GM12891 (cell line): ENCODE results near the gene TM2D3.

ENCODE experiments used
- POLR2A ChIP-seq: IDR thresholded peaks from 2 replicates; pipeline ENCODE4 v1.6.1; 2011; ENCODE audit warnings: low read depth, low read length, control low read depth
- POLR2AphosphoS5 ChIP-seq: IDR thresholded peaks from 2 replicates; pipeline ENCODE4 v1.6.1; 2011; ENCODE audit warnings: low read depth, low read length, control low read depth
- SPI1 ChIP-seq: IDR thresholded peaks from 2 replicates; pipeline ENCODE4 v1.6.1; 2011; ENCODE audit warnings: low read depth, low read length, control low read depth
- TAF1 ChIP-seq: IDR thresholded peaks from 2 replicates; pipeline ENCODE4 v1.6.1; 2011; ENCODE audit warnings: low read depth, low read length, control low read depth

DNA sequence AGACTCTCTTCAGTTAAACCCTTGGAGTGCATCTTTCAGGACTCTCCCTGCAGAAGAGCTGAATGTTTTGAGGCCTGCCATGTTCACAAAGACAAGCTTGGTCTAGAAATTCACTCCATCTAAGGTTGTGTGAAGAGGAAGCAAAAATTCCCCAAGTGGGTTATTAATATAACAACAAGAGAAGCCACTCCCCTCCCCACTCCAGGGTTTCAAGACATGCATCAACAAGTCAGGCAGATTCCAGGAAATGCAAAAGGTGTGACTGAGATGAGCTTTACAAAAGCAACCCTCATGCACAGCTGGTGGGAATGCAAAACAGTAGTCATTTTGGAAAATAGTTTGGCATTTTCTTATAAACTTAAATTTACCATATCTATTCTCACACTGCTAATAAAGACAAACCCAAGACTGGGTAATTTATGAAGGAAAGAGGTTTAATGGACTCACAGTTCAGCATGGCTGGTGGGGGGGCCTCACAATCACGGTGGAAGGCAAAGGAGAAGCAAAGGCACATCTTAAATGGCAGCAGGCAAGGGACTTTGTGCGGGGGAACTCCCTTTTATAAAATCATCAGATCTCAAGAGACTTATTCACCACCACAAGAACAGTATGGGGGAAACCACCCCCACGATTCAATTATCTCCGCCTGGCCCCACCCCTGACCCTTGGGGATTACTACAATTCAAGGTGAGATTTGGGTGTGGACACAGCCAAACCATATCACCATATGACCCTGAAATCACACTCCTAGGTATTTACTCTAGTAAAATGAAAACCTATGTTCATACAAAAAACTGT is 40.8 kb upstream of the TM2D3 start:
- TF ChIP-seq POLR2AphosphoS5: no peak
- TF ChIP-seq POLR2A: no peak
- TF ChIP-seq TAF1: no peak
- TF ChIP-seq SPI1: no peak
